ENCODE data around the gene RAD50. TPM values are rescaled to one million over a fixed set of nuclear protein-coding genes. Genes with fewer than 3 reads are reported as not detected.
A peak's percentile ranks its signal among the peaks of the same experiment; 100 is the strongest.

Gene RAD50
- total RNA-seq, 1 donor from 2014 or later: 48.2 TPM

DNA sequence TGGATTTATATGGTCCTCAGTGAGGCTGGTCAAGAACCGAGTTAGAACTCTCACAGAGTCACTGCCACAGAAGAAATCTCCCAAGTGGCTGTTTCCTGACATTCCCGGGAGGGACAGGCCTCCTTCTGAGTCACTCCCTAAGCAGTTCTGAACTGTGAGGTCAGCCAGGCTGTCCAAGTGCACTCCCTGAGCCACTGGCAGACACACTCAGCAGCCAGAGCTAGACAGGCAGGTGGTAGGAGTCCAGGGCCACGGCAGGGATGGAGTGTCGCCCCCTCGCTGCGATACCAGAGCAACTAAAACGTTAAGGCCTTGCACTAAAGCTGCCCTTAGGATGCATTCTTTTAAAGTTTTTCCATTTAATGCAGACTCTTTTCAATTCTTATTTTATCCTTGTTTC is 120.4 kb downstream of the RAD50 start:
- Histone ChIP-seq H3K27me3 (no peaks in the 10 kb centered on the region), H3K9ac (no peak overlapping the region), H3K79me2 (ENCODE audit: low read depth) (no peaks in the 10 kb centered on the region), H3K4me2 (no peak overlapping the region), H3K9me3 (ENCODE audit: low read depth) (no peaks in the 10 kb centered on the region), H3K4me3 (no peak overlapping the region), H2AFZ (replicated peaks) (no peak overlapping the region), H3K4me1 (no peaks in the 10 kb centered on the region), H3K27ac (no peak overlapping the region), H3K36me3 (no peaks in the 10 kb centered on the region), H3F3A (ENCODE audit: low read depth) (no peaks in the 10 kb centered on the region), H4K20me1 (ENCODE audit: low read depth) (no peaks in the 10 kb centered on the region)
- no peak overlapping the region for H3K27ac Mint-ChIP-seq
- no peak overlapping the region for H3K4me3 Mint-ChIP-seq
- H3K4me1 Mint-ChIP-seq: peaks cover 2% of the 10 kb centered on the region
- DNase-seq (ENCODE audit: low spot score): peak; percentile 24
- no peaks in the 10 kb centered on the region for H3K36me3 Mint-ChIP-seq
- no peaks in the 10 kb centered on the region for H3K27me3 Mint-ChIP-seq (ENCODE audit: insufficient read depth, low read depth)
- H3K9me3 Mint-ChIP-seq: no peaks in the 10 kb centered on the region
- TF ChIP-seq, protein P1, sequence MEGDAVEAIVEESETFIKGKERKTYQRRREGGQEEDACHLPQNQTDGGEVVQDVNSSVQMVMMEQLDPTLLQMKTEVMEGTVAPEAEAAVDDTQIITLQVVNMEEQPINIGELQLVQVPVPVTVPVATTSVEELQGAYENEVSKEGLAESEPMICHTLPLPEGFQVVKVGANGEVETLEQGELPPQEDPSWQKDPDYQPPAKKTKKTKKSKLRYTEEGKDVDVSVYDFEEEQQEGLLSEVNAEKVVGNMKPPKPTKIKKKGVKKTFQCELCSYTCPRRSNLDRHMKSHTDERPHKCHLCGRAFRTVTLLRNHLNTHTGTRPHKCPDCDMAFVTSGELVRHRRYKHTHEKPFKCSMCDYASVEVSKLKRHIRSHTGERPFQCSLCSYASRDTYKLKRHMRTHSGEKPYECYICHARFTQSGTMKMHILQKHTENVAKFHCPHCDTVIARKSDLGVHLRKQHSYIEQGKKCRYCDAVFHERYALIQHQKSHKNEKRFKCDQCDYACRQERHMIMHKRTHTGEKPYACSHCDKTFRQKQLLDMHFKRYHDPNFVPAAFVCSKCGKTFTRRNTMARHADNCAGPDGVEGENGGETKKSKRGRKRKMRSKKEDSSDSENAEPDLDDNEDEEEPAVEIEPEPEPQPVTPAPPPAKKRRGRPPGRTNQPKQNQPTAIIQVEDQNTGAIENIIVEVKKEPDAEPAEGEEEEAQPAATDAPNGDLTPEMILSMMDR (IDR thresholded peaks at IDR 0.05): peak; percentile 29
- TF ChIP-seq EZH2phosphoT487 (IDR thresholded peaks at IDR 0.05) (no peak), EZH2 (IDR thresholded peaks at IDR 0.05) (no peak)

GRCh38 chr5:132677682-132678400 is 121.1 kb downstream of the RAD50 start:
- Histone ChIP-seq H3K27me3 (no peaks in the 10 kb centered on the region), H2AFZ (replicated peaks) (no peak overlapping the region), H3K9ac (no peak overlapping the region), H3K4me1 (no peaks in the 10 kb centered on the region), H4K20me1 (ENCODE audit: low read depth) (no peaks in the 10 kb centered on the region), H3K79me2 (ENCODE audit: low read depth) (no peaks in the 10 kb centered on the region), H3K4me3 (no peak overlapping the region), H3K9me3 (ENCODE audit: low read depth) (no peaks in the 10 kb centered on the region), H3K36me3 (no peaks in the 10 kb centered on the region), H3F3A (ENCODE audit: low read depth) (no peaks in the 10 kb centered on the region), H3K27ac (no peak overlapping the region), H3K4me2 (no peak overlapping the region)
- no peak overlapping the region for H3K4me3 Mint-ChIP-seq
- no peaks in the 10 kb centered on the region for H3K36me3 Mint-ChIP-seq
- H3K27me3 Mint-ChIP-seq (ENCODE audit: insufficient read depth, low read depth): no peaks in the 10 kb centered on the region
- peaks cover 2% of the 10 kb centered on the region for H3K4me1 Mint-ChIP-seq
- TF ChIP-seq EZH2phosphoT487 (IDR thresholded peaks at IDR 0.05) (no peak), EZH2 (IDR thresholded peaks at IDR 0.05) (no peak)
- TF ChIP-seq, protein P1 (IDR thresholded peaks at IDR 0.05): no peak
- H3K27ac Mint-ChIP-seq: no peak overlapping the region
- H3K9me3 Mint-ChIP-seq: no peaks in the 10 kb centered on the region
- DNase-seq (ENCODE audit: low spot score): no peak

DNA sequence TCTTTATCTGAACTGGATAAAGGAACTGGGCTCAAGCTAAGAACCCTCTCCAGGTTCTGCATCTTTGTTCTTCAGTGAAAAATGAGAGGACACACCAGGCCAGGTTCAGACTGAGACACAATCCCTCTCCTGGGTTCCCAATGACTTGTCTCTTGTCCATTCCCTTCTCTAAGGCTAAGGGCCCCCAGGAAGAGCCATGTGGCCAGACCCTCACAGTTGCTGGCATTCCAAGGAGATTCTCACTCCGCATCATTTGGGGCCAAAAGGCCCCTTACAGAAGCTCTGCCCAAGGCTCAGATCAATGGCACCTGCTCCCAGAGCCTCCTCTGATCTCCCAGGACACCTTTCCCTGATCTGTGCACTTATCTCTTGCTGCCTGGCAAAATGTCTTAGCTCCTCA is 122.0 kb downstream of the RAD50 start:
- Mint-ChIP-seq H3K4me1 (peaks cover 2% of the 10 kb centered on the region), H3K9me3 (no peaks in the 10 kb centered on the region), H3K4me3 (no peak overlapping the region), H3K27ac (no peak overlapping the region), H3K36me3 (no peaks in the 10 kb centered on the region), H3K27me3 (ENCODE audit: insufficient read depth, low read depth) (no peaks in the 10 kb centered on the region)
- no peaks in the 10 kb centered on the region for H3K4me1 ChIP-seq
- H3K36me3 ChIP-seq: no peaks in the 10 kb centered on the region
- no peak overlapping the region for H3K9ac ChIP-seq
- no peaks in the 10 kb centered on the region for H3K79me2 ChIP-seq (ENCODE audit: low read depth)
- no peak overlapping the region for H2AFZ ChIP-seq (replicated peaks)
- DNase-seq (ENCODE audit: low spot score): no peak
- H3F3A ChIP-seq (ENCODE audit: low read depth): no peaks in the 10 kb centered on the region
- H4K20me1 ChIP-seq (ENCODE audit: low read depth): no peaks in the 10 kb centered on the region
- no peaks in the 10 kb centered on the region for H3K9me3 ChIP-seq (ENCODE audit: low read depth)
- H3K27me3 ChIP-seq: no peaks in the 10 kb centered on the region
- no peak overlapping the region for H3K27ac ChIP-seq
- no peak overlapping the region for H3K4me2 ChIP-seq
- TF ChIP-seq EZH2 (IDR thresholded peaks at IDR 0.05): no peak
- TF ChIP-seq, protein P1 (IDR thresholded peaks at IDR 0.05): no peak
- no peak for TF ChIP-seq EZH2phosphoT487 (IDR thresholded peaks at IDR 0.05)
- no peak overlapping the region for H3K4me3 ChIP-seq
